WTC11 (cell line): ENCODE measurements around the gene SRGN. TPM values are rescaled to one million over a fixed set of nuclear protein-coding genes. Genes with fewer than 3 reads are reported as not detected.

Source experiments
- ATAC-seq: fragments of 200-7000 bp; cut with Tn5 transposase; 2 replicates; pipeline ENCODE4 v1.10.0; 2021; ENCODE audit warnings: mild to moderate bottlenecking, moderate library complexity
- CTCF ChIA-PET: fragments of 300-600 bp; sonication (Branson Sonifier 250); formaldehyde crosslinking; loops from one replicate; lab custom pipeline; 2021; ENCODE audit warnings: antibody characterized with exemption; lab: Charles Lee
- POLR2A ChIA-PET: fragments of 350-600 bp; sonication (Branson Sonifier 250); formaldehyde crosslinking; loops from one replicate; lab custom pipeline; 2021; ENCODE audit warnings: antibody characterized with exemption; lab: Charles Lee
- DNase-seq: peaks from one replicate; pipeline ENCODE4 v3.0.0; 2021; ENCODE audit warnings: low spot score
- H3K27ac Mint-ChIP-seq: 2 replicates; pipeline ENCODE4 v1.8.0; 2021; ENCODE audit warnings: mixed read lengths
- H3K27me3 Mint-ChIP-seq: 2 replicates; pipeline ENCODE4 v1.8.0; 2021; ENCODE audit warnings: low read depth, mild to moderate bottlenecking, moderate library complexity, mixed read lengths
- H3K36me3 Mint-ChIP-seq: 2 replicates; pipeline ENCODE4 v1.8.0; 2021; ENCODE audit warnings: mixed read lengths
- H3K4me1 Mint-ChIP-seq: 2 replicates; pipeline ENCODE4 v1.8.0; 2022; ENCODE audit warnings: mixed read lengths
- H3K4me3 Mint-ChIP-seq: 2 replicates; pipeline ENCODE4 v1.8.0; 2021; ENCODE audit warnings: mild to moderate bottlenecking, moderate library complexity, mixed read lengths
- H3K9me3 Mint-ChIP-seq: 2 replicates; pipeline ENCODE4 v1.8.0; 2021; ENCODE audit warnings: mixed read lengths
- CDX4 ChIP-seq: fragments of 250-450 bp; sonication (Bioruptor Pico); IDR thresholded peaks from 2 replicates; pipeline ENCODE4 v1.9.0; 2021; ENCODE audit warnings: moderate library complexity, mild to moderate bottlenecking, inconsistent platforms, borderline replicate concordance
- ETV6 ChIP-seq: sonication (generic); formaldehyde crosslinking; IDR thresholded peaks from 2 replicates; pipeline ENCODE4 v1.8.1; 2022; ENCODE audit warnings: mild to moderate bottlenecking, missing genetic modification reagents
- HMGXB4 ChIP-seq: sonication (generic); formaldehyde crosslinking; IDR thresholded peaks from 2 replicates; pipeline ENCODE4 v1.8.1; 2023; ENCODE audit warnings: mild to moderate bottlenecking, moderate library complexity, missing genetic modification reagents
- IRF2 ChIP-seq: sonication (generic); formaldehyde crosslinking; IDR thresholded peaks from 2 replicates; pipeline ENCODE4 v1.8.0; 2022; ENCODE audit warnings: low read depth, missing genetic modification reagents, borderline replicate concordance
- JUN ChIP-seq: sonication (generic); formaldehyde crosslinking; IDR thresholded peaks from 2 replicates; pipeline ENCODE4 v1.8.0; 2023; ENCODE audit warnings: mild to moderate bottlenecking, missing genetic modification reagents
- NR1H2 ChIP-seq: sonication (generic); formaldehyde crosslinking; IDR thresholded peaks from 2 replicates; pipeline ENCODE4 v1.9.0; 2021; ENCODE audit warnings: mild to moderate bottlenecking, moderate library complexity, missing genetic modification reagents
- PREB ChIP-seq: sonication (generic); formaldehyde crosslinking; IDR thresholded peaks from 2 replicates; pipeline ENCODE4 v1.8.1; 2022; ENCODE audit warnings: mild to moderate bottlenecking, missing genetic modification reagents, moderate library complexity, borderline replicate concordance
- PRRX2 ChIP-seq: fragments of 250-450 bp; sonication (Bioruptor Pico); IDR thresholded peaks from 2 replicates; pipeline ENCODE4 v1.8.0; 2021; ENCODE audit warnings: mild to moderate bottlenecking
- SMAD4 ChIP-seq: sonication (generic); formaldehyde crosslinking; IDR thresholded peaks from 2 replicates; pipeline ENCODE4 v1.8.0; 2022; ENCODE audit warnings: mild to moderate bottlenecking, missing genetic modification reagents
- SOX15 ChIP-seq: fragments of 250-450 bp; sonication (Bioruptor Pico); IDR thresholded peaks from 2 replicates; pipeline ENCODE4 v1.9.0; 2021; ENCODE audit warnings: mild to moderate bottlenecking
- TCF7 ChIP-seq: sonication (generic); formaldehyde crosslinking; IDR thresholded peaks from 2 replicates; pipeline ENCODE4 v1.8.0; 2022; ENCODE audit warnings: mild to moderate bottlenecking, low read depth, missing genetic modification reagents, moderate library complexity
- USF2 ChIP-seq: sonication (generic); formaldehyde crosslinking; IDR thresholded peaks from 2 replicates; pipeline ENCODE4 v1.8.1; 2023; ENCODE audit warnings: mild to moderate bottlenecking, missing genetic modification reagents, moderate library complexity
- ZNF121 ChIP-seq: sonication (generic); formaldehyde crosslinking; IDR thresholded peaks from 2 replicates; pipeline ENCODE4 v1.8.0; 2023; ENCODE audit warnings: missing genetic modification reagents
- ZNF138 ChIP-seq: sonication (generic); formaldehyde crosslinking; conservative IDR thresholded peaks from 2 replicates; pipeline ENCODE4 v1.8.1; 2022; ENCODE audit warnings: mild to moderate bottlenecking, moderate library complexity, missing genetic modification reagents
- ZNF263 ChIP-seq: sonication (generic); formaldehyde crosslinking; IDR thresholded peaks from 2 replicates; pipeline ENCODE4 v1.8.1; 2022; ENCODE audit warnings: low read depth, mild to moderate bottlenecking, moderate library complexity, missing genetic modification reagents
- ZNF425 ChIP-seq: fragments of 250-450 bp; sonication (Bioruptor Pico); conservative IDR thresholded peaks from 2 replicates; pipeline ENCODE4 v1.9.0; 2021; ENCODE audit warnings: mild to moderate bottlenecking
- total RNA-seq: library from RNA; stranded (reverse); gene quantifications from 3 replicates; pipeline ENCODE4 v1.2.3, GENCODE V29; 2021
- TF ChIP-seq, protein P1 (sequence below): fragments of 250-450 bp; sonication (Bioruptor Pico); IDR thresholded peaks from 2 replicates; pipeline ENCODE4 v1.9.0; 2021; ENCODE audit warnings: mild to moderate bottlenecking
- TF ChIP-seq, protein P2 (sequence below): sonication (generic); formaldehyde crosslinking; IDR thresholded peaks from 2 replicates; pipeline ENCODE4 v1.8.1; 2022; ENCODE audit warnings: low read depth, missing genetic modification reagents, borderline replicate concordance
- TF ChIP-seq, protein P3 (sequence below): sonication (generic); formaldehyde crosslinking; IDR thresholded peaks from 2 replicates; pipeline ENCODE4 v1.8.0; 2022; ENCODE audit warnings: missing genetic modification reagents
- TF ChIP-seq, protein P4 (sequence below): fragments of 250-450 bp; sonication (Bioruptor Pico); IDR thresholded peaks from 2 replicates; pipeline ENCODE4 v2.1.2; 2022; ENCODE audit warnings: mild to moderate bottlenecking, moderate library complexity

Gene SRGN
- total RNA-seq, 1 experiment from 2014 or later: 1.4 TPM

DNA sequence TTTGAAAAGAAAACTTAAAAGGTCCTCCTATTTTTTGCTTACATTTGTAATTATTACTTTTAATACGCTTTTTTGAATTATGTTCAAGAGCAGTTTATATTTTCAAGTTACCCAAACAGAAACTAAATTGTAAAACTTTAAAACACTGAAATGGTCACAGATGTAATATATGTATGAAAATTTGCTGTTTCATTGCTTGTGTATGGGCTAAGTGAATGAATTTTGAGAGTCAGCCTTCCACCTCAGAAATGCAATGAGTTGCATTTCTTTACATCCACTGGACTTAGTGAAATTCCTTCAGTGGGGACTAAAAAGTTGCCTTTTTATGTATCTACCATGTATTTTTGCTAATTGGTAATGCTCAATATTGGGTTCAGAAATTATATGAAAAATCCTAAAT lies 37.7 kb downstream of the SRGN start:
- H3K36me3 Mint-ChIP-seq: no peaks in the 10 kb centered on the region
- no peak for DNase-seq
- H3K9me3 Mint-ChIP-seq: no peaks in the 10 kb centered on the region
- peak overlapping the region; percentile 95 for H3K4me3 Mint-ChIP-seq
- H3K27me3 Mint-ChIP-seq: no peaks in the 10 kb centered on the region
- ChIA-PET POLR2A (no interaction called here), CTCF (interaction anchor here (0.6 kb wide), 1 partner anchor 32 kb away, joined by 3 read pairs; no protein-coding TSS in a partner anchor)
- H3K27ac Mint-ChIP-seq: no peak overlapping the region
- TF ChIP-seq HMGXB4 (CRISPR knock-in tag) (no peak), NR1H2 (no peak), SOX15 (no peak), SMAD4 (CRISPR knock-in tag) (no peak), ZNF138 (CRISPR knock-in tag) (no peak), PRRX2 (no peak), CDX4 (CRISPR knock-in tag) (no peak), ZNF121 (CRISPR knock-in tag) (no peak), JUN (CRISPR knock-in tag) (no peak), ZNF425 (CRISPR knock-in tag) (no peak), PREB (CRISPR knock-in tag) (no peak), USF2 (no peak)
- TF ChIP-seq, protein P1, sequence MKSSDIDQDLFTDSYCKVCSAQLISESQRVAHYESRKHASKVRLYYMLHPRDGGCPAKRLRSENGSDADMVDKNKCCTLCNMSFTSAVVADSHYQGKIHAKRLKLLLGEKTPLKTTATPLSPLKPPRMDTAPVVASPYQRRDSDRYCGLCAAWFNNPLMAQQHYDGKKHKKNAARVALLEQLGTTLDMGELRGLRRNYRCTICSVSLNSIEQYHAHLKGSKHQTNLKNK (CRISPR knock-in tag): no peak
- TF ChIP-seq, protein P2, sequence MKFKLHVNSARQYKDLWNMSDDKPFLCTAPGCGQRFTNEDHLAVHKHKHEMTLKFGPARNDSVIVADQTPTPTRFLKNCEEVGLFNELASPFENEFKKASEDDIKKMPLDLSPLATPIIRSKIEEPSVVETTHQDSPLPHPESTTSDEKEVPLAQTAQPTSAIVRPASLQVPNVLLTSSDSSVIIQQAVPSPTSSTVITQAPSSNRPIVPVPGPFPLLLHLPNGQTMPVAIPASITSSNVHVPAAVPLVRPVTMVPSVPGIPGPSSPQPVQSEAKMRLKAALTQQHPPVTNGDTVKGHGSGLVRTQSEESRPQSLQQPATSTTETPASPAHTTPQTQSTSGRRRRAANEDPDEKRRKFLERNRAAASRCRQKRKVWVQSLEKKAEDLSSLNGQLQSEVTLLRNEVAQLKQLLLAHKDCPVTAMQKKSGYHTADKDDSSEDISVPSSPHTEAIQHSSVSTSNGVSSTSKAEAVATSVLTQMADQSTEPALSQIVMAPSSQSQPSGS (CRISPR knock-in tag): no peak
- ATAC-seq: no peak
- peaks cover 19% of the 10 kb centered on the region for H3K4me1 Mint-ChIP-seq

DNA sequence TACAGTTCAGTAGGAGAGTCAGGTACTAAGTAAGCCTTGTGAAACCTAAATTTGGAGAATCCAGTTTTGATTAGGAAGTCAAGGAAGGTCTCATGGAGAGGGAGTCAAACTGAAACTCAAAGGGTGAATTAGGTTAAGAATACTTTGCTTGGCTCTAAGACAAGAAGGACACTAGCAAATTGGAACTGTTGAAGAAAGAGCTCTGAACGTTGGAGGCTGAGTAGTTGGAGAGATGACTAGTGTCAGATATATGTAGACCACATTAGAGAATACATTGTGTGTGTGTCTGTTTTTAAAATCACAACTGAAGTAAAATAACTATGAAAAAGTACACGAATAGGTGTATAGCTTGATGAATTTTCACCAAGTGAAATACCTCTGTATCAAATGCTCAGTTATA lies 42.3 kb downstream of the SRGN start:
- ATAC-seq (no peak), DNase-seq (no peak)
- H3K4me1 Mint-ChIP-seq: peaks cover 8% of the 10 kb centered on the region
- H3K9me3 Mint-ChIP-seq: no peaks in the 10 kb centered on the region
- peak overlapping the region; percentile 54; the same call in 1 of the 2 replicates for H3K27ac Mint-ChIP-seq
- no peak overlapping the region for H3K4me3 Mint-ChIP-seq
- H3K36me3 Mint-ChIP-seq: peaks cover 14% of the 10 kb centered on the region; the same call in 1 of the 2 replicates
- no peaks in the 10 kb centered on the region for H3K27me3 Mint-ChIP-seq
- ChIA-PET CTCF (no interaction called here), POLR2A (no interaction called here)
- TF ChIP-seq CDX4 (CRISPR knock-in tag): no peak
- TF ChIP-seq ETV6 (CRISPR knock-in tag): no peak
- TF ChIP-seq, protein P3, sequence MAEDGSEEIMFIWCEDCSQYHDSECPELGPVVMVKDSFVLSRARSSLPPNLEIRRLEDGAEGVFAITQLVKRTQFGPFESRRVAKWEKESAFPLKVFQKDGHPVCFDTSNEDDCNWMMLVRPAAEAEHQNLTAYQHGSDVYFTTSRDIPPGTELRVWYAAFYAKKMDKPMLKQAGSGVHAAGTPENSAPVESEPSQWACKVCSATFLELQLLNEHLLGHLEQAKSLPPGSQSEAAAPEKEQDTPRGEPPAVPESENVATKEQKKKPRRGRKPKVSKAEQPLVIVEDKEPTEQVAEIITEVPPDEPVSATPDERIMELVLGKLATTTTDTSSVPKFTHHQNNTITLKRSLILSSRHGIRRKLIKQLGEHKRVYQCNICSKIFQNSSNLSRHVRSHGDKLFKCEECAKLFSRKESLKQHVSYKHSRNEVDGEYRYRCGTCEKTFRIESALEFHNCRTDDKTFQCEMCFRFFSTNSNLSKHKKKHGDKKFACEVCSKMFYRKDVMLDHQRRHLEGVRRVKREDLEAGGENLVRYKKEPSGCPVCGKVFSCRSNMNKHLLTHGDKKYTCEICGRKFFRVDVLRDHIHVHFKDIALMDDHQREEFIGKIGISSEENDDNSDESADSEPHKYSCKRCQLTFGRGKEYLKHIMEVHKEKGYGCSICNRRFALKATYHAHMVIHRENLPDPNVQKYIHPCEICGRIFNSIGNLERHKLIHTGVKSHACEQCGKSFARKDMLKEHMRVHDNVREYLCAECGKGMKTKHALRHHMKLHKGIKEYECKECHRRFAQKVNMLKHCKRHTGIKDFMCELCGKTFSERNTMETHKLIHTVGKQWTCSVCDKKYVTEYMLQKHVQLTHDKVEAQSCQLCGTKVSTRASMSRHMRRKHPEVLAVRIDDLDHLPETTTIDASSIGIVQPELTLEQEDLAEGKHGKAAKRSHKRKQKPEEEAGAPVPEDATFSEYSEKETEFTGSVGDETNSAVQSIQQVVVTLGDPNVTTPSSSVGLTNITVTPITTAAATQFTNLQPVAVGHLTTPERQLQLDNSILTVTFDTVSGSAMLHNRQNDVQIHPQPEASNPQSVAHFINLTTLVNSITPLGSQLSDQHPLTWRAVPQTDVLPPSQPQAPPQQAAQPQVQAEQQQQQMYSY (CRISPR knock-in tag): no peak
- no peak for TF ChIP-seq ZNF263 (CRISPR knock-in tag)
- no peak for TF ChIP-seq IRF2 (CRISPR knock-in tag)
- no peak for TF ChIP-seq TCF7
- TF ChIP-seq, protein P4, sequence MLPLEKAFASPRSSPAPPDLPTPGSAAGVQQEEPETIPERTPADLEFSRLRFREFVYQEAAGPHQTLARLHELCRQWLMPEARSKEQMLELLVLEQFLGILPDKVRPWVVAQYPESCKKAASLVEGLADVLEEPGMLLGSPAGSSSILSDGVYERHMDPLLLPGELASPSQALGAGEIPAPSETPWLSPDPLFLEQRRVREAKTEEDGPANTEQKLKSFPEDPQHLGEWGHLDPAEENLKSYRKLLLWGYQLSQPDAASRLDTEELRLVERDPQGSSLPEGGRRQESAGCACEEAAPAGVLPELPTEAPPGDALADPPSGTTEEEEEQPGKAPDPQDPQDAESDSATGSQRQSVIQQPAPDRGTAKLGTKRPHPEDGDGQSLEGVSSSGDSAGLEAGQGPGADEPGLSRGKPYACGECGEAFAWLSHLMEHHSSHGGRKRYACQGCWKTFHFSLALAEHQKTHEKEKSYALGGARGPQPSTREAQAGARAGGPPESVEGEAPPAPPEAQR (CRISPR knock-in tag): no peak
- no peak for TF ChIP-seq ZNF138 (CRISPR knock-in tag)
